KOPT-K1 (cell line): ENCODE data around the gene ZNF678.
"Not testable (repeated sequence)": the region's sequence is repeated elsewhere in the genome, so short reads cannot be mapped to it uniquely, and the experiment has no call there.

ENCODE experiments used
- H3K27ac ChIP-seq: fragments of 200-600 bp; sonication (generic); 2 replicates; pipeline ENCODE4 v1.5.1; 2016; ENCODE audit warnings: antibody characterized with exemption, mild to moderate bottlenecking, low read depth, low read length; ENCODE audit not compliant: poor library complexity, severe bottlenecking
- H3K36me3 ChIP-seq: fragments of 200-600 bp; sonication (generic); 2 replicates; pipeline ENCODE4 v1.5.1; 2017; ENCODE audit warnings: antibody characterized with exemption, mild to moderate bottlenecking, low read length, moderate library complexity; ENCODE audit not compliant: insufficient read depth
- H3K9me3 ChIP-seq: fragments of 200-600 bp; sonication (generic); 2 replicates; pipeline ENCODE4 v1.5.1; 2017; ENCODE audit warnings: antibody characterized with exemption, low read length, mild to moderate bottlenecking; ENCODE audit not compliant: insufficient read depth, poor library complexity, severe bottlenecking

The ZNF678 gene

GRCh38 chr1:227546598-227547309 is 16.6 kb upstream of the ZNF678 start:
- no peak overlapping the region for H3K27ac ChIP-seq
- H3K36me3 ChIP-seq, result no peaks in the 10 kb centered on the region
- peaks cover 38% of the 10 kb centered on the region for H3K9me3 ChIP-seq

DNA sequence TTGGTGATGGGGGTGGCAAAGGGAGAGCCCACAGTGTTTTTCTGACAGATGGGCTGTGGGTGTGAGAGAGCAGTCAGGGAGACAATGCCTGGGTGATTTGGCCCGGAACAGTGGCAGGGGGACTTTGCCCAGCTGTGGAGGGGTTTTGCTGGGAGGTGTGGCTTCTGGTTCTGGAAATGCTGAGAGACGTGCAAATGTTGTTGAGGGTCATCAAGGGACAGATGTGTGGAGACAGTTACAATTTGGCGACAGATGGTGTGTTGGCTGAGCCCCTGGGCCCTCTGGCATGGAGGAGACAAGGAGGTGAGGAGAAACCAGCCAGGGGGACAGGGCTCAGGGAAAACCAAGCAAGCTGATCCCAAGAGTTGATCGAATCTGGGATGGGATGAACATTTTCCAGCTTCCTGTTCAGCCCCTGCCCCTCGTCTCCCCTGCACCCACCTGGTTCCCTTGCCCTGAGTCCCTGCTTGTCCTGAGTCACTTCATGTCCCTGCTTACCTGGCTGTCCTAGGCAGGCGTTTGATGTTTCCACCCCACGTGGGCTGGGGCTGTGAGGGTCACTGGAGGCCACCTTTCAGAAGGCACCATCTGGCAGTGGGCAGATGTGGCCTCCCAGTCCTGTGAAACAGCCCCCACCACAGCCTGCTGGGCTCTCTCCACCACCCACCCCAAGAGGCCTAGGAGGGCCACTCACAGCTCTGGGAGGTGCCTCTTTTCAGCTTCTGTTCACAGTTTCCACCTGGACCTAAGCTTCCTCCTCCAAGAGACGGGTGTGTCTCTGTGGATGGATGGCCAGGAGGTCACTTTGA is 15.8 kb upstream of the ZNF678 start:
- peaks cover 40% of the 10 kb centered on the region for H3K9me3 ChIP-seq
- H3K27ac ChIP-seq, result no peak overlapping the region
- H3K36me3 ChIP-seq, result no peaks in the 10 kb centered on the region

DNA sequence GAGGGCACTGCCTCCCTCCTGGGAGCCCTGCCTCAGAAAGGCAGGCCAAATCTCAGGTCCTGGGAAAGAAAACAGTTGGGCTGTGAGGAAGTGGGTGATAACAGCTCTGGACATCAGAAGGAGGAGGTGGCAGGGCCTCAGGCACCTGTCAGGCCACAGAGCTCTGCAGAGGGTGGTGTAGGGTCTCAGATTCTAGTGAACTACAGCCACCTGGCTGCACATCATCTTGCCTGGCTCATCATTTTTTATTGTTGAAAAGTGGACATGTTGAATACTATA is 15.3 kb upstream of the ZNF678 start:
- Histone ChIP-seq H3K27ac (no peak overlapping the region), H3K36me3 (no peaks in the 10 kb centered on the region), H3K9me3 (peaks cover 35% of the 10 kb centered on the region)

GRCh38 chr1:227548448-227548847 is 14.9 kb upstream of the ZNF678 start:
- no peaks in the 10 kb centered on the region for H3K36me3 ChIP-seq
- peaks cover 31% of the 10 kb centered on the region for H3K9me3 ChIP-seq
- H3K27ac ChIP-seq, result no peak overlapping the region

DNA sequence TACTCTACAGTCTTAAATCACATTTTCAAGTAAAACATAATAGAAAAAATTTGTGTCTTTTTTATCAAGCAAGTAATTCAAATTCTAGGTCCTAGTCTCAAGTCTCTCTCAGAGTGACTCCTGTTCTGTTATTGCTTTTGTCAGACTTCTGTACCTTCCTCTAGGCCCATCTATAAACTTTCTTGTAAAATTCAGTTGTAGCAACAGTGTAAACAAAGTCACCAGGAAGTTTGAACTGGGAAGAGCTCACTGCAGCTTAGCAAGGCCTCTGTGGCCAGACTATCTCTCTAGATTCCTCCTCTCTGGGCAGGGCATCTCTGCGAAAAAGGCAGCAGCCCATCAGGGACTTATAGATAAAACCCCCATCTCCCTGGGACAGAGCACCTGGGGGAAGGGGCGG is 13.5 kb upstream of the ZNF678 start:
- Histone ChIP-seq H3K36me3 (no peaks in the 10 kb centered on the region), H3K9me3 (peaks cover 19% of the 10 kb centered on the region), H3K27ac (no peak overlapping the region)

DNA sequence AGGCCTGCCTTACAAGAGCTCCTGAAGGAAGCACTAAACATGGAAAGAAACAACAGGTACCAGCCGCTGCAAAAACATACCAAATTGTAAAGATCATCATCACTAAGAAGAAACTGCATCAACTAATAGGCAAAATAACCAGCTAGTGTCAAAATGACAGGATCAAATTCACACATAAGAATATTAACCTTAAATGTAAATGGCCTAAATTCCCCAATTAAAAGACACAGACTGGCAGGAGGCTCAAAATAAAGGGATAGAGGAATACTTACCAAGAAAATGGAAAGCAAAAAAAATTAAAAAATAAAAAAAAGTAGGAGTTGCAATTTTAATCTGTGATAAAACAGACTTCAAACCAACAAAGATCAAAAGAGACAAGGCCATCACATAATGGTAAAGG is 11.5 kb upstream of the ZNF678 start:
- H3K27ac ChIP-seq, H3K36me3 ChIP-seq: not testable (repeated sequence)
- peaks cover 13% of the 10 kb centered on the region for H3K9me3 ChIP-seq

- Histone ChIP-seq H3K9me3 (peaks cover 40% of the 10 kb centered on the region), H3K36me3 (no peaks in the 10 kb centered on the region), H3K27ac (no peak overlapping the region)
Observed at GRCh38 chr1:227556288-227556687, 7.1 kb upstream of the ZNF678 start.

DNA sequence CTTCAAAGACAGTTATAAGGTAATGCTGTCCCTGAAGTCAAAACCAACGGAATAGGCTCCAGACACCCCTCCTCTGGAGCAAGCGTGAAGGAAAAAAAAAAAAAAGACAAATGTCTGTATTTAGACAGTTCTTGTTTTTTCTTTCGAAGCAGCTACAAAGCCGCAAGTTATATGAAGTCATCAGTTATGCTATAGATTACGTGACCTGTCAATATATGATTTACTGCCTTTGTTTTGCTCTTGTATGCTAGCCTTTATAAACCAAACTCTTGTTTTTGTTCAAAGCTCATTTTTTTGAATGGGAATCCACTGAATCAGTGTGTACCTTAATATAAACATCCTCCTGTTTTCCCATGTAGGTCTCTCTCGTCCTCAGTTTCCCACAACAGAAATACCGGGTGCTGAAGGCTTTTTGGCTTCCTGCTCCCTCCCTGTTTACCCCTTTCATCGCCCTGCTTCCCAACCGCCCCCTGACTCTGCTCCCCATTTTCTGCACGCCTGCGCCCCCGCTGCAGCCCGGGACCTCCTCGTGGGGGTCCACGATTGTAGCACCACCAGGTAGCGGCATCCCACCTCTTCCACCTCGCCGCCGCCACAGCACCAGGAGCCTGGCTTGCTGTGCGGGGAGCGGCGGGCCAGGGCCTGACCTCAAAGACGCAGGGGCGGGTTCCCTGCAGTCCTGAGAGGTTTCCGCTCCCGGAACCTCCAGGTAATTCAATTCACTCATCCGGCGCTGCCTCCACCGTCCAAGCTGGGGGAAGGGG is 5.2 kb upstream of the ZNF678 start:
- Histone ChIP-seq H3K9me3 (peaks cover 49% of the 10 kb centered on the region), H3K36me3 (no peaks in the 10 kb centered on the region), H3K27ac (no peak overlapping the region)

DNA sequence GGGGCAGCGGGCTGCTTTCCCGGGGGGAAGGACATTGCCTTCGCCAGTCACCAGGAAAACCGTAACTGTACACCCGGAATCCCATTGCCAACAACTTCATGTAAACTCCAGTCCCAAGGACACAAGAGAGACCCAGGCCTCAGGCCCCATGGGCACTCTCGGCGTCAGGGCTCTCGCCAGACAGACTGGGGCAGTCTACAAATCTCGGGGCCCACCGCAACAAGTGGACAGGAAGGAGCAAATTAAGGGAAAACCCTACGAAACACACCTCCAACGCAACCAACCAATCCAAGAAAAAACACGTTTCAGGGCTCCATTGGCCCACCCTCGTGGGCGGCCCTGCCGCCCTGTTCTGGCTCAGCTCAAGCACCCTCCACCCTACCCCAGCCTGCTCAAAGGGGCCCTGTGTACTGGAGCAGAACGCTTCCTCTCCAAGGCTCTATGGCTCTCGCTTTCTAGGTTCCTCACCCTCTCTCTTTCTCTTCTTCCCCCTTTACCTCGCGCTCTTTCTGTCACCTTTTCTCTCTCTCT is 4.6 kb upstream of the ZNF678 start:
- Histone ChIP-seq H3K27ac (no peak overlapping the region), H3K36me3 (no peaks in the 10 kb centered on the region), H3K9me3 (peaks cover 50% of the 10 kb centered on the region)

- Histone ChIP-seq H3K9me3 (peaks cover 50% of the 10 kb centered on the region), H3K36me3 (no peaks in the 10 kb centered on the region), H3K27ac (no peak overlapping the region)
Observed at GRCh38 chr1:227559499-227559898, 3.9 kb upstream of the ZNF678 start.

GRCh38 chr1:227559926-227560325 is 3.4 kb upstream of the ZNF678 start:
- no peaks in the 10 kb centered on the region for H3K36me3 ChIP-seq
- no peak overlapping the region for H3K27ac ChIP-seq
- H3K9me3 ChIP-seq, result peaks cover 50% of the 10 kb centered on the region

DNA sequence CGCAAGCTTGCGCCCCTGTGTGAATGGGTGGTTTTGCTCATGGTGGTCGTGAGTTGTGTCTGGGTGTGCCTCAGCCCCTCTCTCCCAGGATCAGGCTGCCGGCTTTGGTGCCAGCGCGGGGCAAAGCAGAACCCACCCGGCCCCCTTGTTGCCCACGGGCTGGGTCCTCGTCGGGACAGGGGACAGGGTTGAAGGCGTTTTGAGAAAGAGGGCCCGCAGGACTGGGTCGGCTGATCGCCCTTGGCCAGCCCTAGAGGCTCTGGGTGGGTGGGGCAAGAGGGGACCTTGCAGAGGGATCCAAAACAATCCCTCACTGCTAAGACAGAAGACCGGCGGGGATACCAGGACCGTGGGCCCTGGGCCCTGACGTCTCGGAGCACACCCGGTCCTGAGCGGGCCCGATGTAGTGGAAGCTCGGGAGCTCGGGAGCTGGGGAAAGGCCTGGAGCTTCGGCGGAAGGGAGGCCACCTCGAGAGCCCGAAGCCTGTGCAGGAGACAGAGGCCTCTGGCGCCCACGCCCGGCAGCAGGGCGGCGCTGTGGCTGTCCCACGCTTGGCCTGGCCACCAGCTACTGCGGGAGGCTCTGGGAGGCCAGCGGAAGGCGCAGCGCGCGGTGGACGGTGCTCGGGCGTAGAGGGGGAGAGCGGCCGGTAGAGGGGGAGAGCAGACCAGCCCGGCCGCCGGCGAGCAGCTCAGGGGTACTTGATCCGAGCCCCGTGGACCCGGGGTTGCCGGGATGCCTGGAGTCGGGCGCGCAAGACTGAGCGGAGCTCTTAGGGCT is 2.8 kb upstream of the ZNF678 start:
- Histone ChIP-seq H3K36me3 (no peaks in the 10 kb centered on the region), H3K27ac (no peak overlapping the region), H3K9me3 (peaks cover 50% of the 10 kb centered on the region)

DNA sequence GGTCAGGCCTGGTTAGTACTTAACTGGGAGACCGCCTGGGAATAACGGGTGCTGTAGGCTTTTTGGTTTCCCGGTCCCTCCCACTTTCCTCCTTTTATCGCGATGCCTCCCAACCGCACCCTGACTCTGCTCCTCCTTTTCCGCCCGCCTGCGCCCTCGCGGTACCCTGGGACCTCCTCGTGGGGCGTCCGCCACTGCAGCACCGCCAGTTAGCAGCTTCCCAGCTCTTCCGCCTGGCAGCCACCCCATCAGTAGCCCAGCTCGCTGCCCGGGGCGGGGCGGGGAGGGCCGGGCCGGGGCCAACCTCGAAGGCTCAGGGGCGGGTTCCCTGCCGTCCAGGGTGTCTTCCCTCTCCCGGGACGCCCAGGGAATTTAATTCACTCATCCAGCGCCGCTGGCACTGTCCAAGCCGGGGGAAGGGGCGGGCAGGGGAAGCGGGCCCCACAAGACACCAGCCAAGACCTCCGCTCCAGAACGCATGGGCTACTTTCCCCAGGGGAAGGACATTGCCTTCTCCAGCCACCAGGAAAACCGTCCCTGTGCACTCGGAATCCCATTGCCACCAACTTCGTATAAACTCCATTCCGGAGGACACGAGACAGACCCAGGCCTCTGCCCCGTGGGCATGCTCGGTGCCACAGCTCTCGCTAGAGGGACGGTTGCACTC is 2.0 kb upstream of the ZNF678 start:
- peaks cover 4% of the 10 kb centered on the region for H3K36me3 ChIP-seq
- no peak overlapping the region for H3K27ac ChIP-seq
- peaks cover 57% of the 10 kb centered on the region for H3K9me3 ChIP-seq

GRCh38 chr1:227562037-227562436 is 1.3 kb upstream of the ZNF678 start:
- Histone ChIP-seq H3K9me3 (peaks cover 62% of the 10 kb centered on the region), H3K27ac (no peak overlapping the region), H3K36me3 (peaks cover 5% of the 10 kb centered on the region)
